ENCODE results near the gene ISCU. TPM values are rescaled to one million over a fixed set of nuclear protein-coding genes. Genes with fewer than 3 reads are reported as not detected.

The ISCU gene
- total and polyA plus RNA-seq, 2 of the 8 experiments (the other 6 are each of a cell fraction or from before 2014, with no cell fraction given) = 72.1 to 78.1 TPM

DNA sequence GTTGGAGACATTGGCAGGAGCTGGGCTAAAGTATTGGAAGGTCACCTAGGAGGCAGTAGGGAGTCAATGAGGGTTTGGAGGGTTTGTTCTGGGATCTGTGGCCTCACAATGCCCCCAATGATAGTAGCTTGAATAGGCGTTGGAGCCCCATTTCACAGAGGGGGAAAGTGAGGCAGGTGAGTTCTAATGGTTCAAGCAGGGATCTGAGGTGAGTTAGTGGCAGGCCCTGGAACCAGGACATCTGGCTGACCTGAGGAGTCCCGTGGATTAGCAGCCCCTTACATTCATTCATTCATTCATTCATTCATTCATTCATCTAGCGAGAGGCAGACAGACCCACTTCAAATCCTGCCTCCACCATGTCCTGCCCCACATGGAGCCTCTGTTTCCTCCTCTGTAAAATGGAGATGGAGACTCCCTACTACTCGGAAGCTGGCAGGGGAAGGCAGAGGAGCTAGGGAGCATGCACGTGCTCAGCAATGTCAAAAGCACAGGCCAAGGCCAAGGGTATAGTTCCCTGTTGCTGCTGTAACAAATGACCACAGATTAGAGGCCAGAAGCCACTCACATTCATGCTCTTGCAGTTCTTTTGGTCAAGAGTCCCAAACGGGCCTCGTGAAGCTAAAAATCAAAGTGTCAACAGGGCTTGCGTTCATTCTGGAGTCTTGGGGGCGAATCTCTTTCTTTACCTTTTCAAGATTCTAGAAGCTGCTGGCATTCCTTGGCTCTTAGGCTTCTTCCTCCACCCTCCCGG lies 37.7 kb downstream of the ISCU start:
- no peak overlapping the region for H2BK12ac ChIP-seq (ENCODE audit: low read depth, low read length)
- 89% methylated on average over 10 of the region's 10 CpGs; no CpG with 5 or more reads in 1 of the 2 experiments for WGBS, 2 experiments (ENCODE audit: extremely low coverage in 1 of 2, insufficient coverage in 1 of 2, insufficient read length in 1 of 2, insufficient replicate concordance in 2 of 2, low coverage in 1 of 2, low lambda C conversion rate in 2 of 2, missing lambda C conversion rate in 1 of 2)
- H3K4ac ChIP-seq (replicated peaks; ENCODE audit: insufficient read length, low read depth, low read length) = no peak overlapping the region
- no peak overlapping the region for H2BK20ac ChIP-seq (ENCODE audit: low read length)
- H4K5ac ChIP-seq (ENCODE audit: insufficient read length, low read depth, low read length) = no peak overlapping the region
- H3K36me3 ChIP-seq (ENCODE audit: control insufficient read depth in 2 of 4, insufficient read depth in 4 of 4, low read length in 3 of 4) = no peaks in the 10 kb centered on the region
- H4K91ac ChIP-seq (replicated peaks; ENCODE audit: insufficient read length, low read length) = no peak overlapping the region
- CTCF ChIA-PET (ENCODE audit: partially characterized antibody) = interaction anchor here (0.9 to 3.1 kb wide), 11 partner anchors 11 to 281 kb away, joined by 3 to 16 read pairs (median 3); no protein-coding TSS in a partner anchor
- no peak overlapping the region for H3K4me2 ChIP-seq (ENCODE audit: insufficient read depth in 1 of 2, low read depth in 2 of 2, low read length in 2 of 2)
- H3K27me3 ChIP-seq (replicated peaks in 1 of 4; ENCODE audit: control insufficient read depth in 3 of 4, extremely low read depth in 1 of 4, insufficient read depth in 3 of 4, low read length in 3 of 4) = no peaks in the 10 kb centered on the region; a peak in 1 of 7 replicates
- H3K23ac ChIP-seq (ENCODE audit: insufficient read length) = no peak overlapping the region
- POLR2A ChIA-PET (ENCODE audit: partially characterized antibody) = interaction anchor here (0.6 to 1.4 kb wide), 5 partner anchors 9 to 629 kb away, joined by 3 to 6 read pairs (median 5); partner anchors contain the start of gene ISCU
- H3K79me1 ChIP-seq (ENCODE audit: low read depth, low read length) = no peaks in the 10 kb centered on the region; the same call in 1 of the 2 replicates
- no peak overlapping the region for H3K56ac ChIP-seq (replicated peaks; ENCODE audit: insufficient read length, low read depth, low read length)
- FAIRE-seq (no peak), DNase-seq (ENCODE audit: low read depth in 1 of 2, low spot score in 2 of 2) (no peak)
- no peak overlapping the region for H2AFZ ChIP-seq (ENCODE audit: low read length)
- H3K23me2 ChIP-seq (ENCODE audit: low read depth, low read length) = peaks cover 4% of the 10 kb centered on the region; the same call in 1 of the 2 replicates
- no peak overlapping the region for H3K4me3 ChIP-seq (ENCODE audit: extremely low read depth in 1 of 4, insufficient read depth in 2 of 4, low read depth in 3 of 4, low read length in 4 of 4)
- no peak overlapping the region for H3K9ac ChIP-seq (replicated peaks in 1 of 4; ENCODE audit: extremely low read depth in 1 of 4, low read depth in 3 of 4, low read length in 3 of 4)
- H3K4me1 ChIP-seq (replicated peaks in 1 of 4; ENCODE audit: control insufficient read depth in 3 of 4, insufficient read depth in 4 of 4, low read length in 3 of 4) = peaks cover 0 to 10% (median 0%) of the 10 kb centered on the region in 4 experiments; a peak in 3 of 7 replicates
- H4K20me1 ChIP-seq (replicated peaks in 1 of 2; ENCODE audit: control insufficient read depth in 1 of 2, insufficient read depth in 2 of 2, low read length in 2 of 2) = peaks cover 0 to 6% of the 10 kb centered on the region in 2 experiments
- no peak overlapping the region for H2BK15ac ChIP-seq (ENCODE audit: low read length)
- no peaks in the 10 kb centered on the region for H3K79me2 ChIP-seq (ENCODE audit: control insufficient read depth in 1 of 2, insufficient read depth in 2 of 2, low read length in 2 of 2)
- H2BK5ac ChIP-seq (ENCODE audit: low read depth, low read length) = no peak overlapping the region
- no peak overlapping the region for H3K27ac ChIP-seq (ENCODE audit: low read depth, low read length)
- no peak for TF ChIP-seq E2F6 (IDR thresholded peaks at IDR 0.05)
- peak; percentile 89; the same call in 1 of the 2 replicates for TF ChIP-seq KDM1A (IDR thresholded peaks at IDR 0.05; ENCODE audit: borderline replicate concordance, low read length)
- TF ChIP-seq POU5F1 (IDR thresholded peaks at IDR 0.05; ENCODE audit: low read depth, low read length) = no peak
- TF ChIP-seq, protein P1, sequence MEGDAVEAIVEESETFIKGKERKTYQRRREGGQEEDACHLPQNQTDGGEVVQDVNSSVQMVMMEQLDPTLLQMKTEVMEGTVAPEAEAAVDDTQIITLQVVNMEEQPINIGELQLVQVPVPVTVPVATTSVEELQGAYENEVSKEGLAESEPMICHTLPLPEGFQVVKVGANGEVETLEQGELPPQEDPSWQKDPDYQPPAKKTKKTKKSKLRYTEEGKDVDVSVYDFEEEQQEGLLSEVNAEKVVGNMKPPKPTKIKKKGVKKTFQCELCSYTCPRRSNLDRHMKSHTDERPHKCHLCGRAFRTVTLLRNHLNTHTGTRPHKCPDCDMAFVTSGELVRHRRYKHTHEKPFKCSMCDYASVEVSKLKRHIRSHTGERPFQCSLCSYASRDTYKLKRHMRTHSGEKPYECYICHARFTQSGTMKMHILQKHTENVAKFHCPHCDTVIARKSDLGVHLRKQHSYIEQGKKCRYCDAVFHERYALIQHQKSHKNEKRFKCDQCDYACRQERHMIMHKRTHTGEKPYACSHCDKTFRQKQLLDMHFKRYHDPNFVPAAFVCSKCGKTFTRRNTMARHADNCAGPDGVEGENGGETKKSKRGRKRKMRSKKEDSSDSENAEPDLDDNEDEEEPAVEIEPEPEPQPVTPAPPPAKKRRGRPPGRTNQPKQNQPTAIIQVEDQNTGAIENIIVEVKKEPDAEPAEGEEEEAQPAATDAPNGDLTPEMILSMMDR (IDR thresholded peaks at IDR 0.05; ENCODE audit: control extremely low read depth in 1 of 3, insufficient read depth in 1 of 3, low read depth in 1 of 3, low read length in 3 of 3) = peak in 1 of 3 experiments; percentile 23; a peak in 1 of 4 replicates
- no peak overlapping the region; the same call in 1 of the 2 replicates for H4K8ac ChIP-seq (ENCODE audit: extremely low read depth, insufficient read depth, low read length)
- H3K14ac ChIP-seq (ENCODE audit: insufficient read length) = no peak overlapping the region
- H2BK120ac ChIP-seq (replicated peaks; ENCODE audit: low read depth, low read length) = no peak overlapping the region
- no peak overlapping the region for H3K18ac ChIP-seq (ENCODE audit: extremely low read depth, low read length)
- no peaks in the 10 kb centered on the region for H3K9me3 ChIP-seq (ENCODE audit: insufficient read depth in 2 of 2, low read depth in 1 of 2, low read length in 1 of 2)
- H2AK5ac ChIP-seq (ENCODE audit: low read depth, low read length) = no peak overlapping the region

Measured in H1 (cell line).